ENCODE data around the gene PSMD6.

DNA sequence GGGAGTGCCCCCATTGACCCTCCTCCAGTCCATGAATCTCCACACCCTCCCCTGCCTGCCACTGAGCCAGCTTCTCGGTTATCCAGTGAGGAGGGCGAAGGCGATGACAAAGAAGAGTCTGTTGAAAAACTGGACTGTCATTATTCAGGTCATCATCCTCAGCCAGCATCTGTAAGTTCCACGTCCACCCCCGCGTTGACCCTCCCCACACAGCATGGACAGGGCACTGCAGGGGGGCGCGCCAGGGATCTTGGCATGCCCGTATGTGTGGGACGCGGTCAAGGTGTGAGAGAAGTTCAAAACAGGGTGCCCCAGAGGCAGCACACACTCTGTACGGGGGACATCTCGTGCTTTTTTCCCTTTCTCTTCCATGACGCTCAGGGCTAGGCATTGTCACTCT, 33.1 kb downstream of the PSMD6 start:
- TF ChIP-seq EZH2phosphoT487 (conservative IDR thresholded peaks at IDR 0.05; ENCODE audit: low read length): no peak
- no peak for TF ChIP-seq CTCF (IDR thresholded peaks at IDR 0.05; ENCODE audit: insufficient read depth, low read length, poor library complexity, severe bottlenecking)
